B cell (primary cell): ENCODE results near the gene ETV6.

ENCODE experiments used
- EZH2 ChIP-seq: IDR thresholded peaks from 2 replicates; pipeline ENCODE4 v1.6.1; 2012; ENCODE audit warnings: borderline replicate concordance, low read depth, mild to moderate bottlenecking, moderate library complexity, low read length; ENCODE audit not compliant: insufficient read depth, poor library complexity, severe bottlenecking
- TF ChIP-seq, protein P1 (sequence below): fragments of 200-600 bp; IDR thresholded peaks from one replicate; pipeline ENCODE4 v1.8.0; 2022; ENCODE audit warnings: antibody characterized with exemption, mild to moderate bottlenecking

DNA sequence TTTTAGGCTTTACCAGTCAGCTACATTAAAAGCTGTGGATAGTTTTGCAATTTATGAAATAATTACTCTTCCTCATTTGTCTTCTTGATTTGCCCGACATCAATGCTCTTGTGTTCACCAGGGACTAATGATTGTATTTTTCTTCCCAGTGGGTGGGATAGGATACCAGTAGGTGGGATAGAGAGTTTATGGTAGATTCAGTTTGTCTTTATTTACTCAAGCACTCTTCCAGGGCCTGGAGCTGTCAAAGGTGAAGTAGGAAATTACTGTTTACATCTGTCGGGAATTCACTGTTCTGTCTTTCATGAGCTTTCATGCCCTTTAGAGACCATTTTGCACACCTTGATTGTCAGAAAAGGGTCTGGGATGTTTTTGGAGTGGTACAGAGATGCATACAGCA, 36.6 kb downstream of the ETV6 start:
- TF ChIP-seq, protein P1, sequence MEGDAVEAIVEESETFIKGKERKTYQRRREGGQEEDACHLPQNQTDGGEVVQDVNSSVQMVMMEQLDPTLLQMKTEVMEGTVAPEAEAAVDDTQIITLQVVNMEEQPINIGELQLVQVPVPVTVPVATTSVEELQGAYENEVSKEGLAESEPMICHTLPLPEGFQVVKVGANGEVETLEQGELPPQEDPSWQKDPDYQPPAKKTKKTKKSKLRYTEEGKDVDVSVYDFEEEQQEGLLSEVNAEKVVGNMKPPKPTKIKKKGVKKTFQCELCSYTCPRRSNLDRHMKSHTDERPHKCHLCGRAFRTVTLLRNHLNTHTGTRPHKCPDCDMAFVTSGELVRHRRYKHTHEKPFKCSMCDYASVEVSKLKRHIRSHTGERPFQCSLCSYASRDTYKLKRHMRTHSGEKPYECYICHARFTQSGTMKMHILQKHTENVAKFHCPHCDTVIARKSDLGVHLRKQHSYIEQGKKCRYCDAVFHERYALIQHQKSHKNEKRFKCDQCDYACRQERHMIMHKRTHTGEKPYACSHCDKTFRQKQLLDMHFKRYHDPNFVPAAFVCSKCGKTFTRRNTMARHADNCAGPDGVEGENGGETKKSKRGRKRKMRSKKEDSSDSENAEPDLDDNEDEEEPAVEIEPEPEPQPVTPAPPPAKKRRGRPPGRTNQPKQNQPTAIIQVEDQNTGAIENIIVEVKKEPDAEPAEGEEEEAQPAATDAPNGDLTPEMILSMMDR, result no peak
- no peak for TF ChIP-seq EZH2
